Measurements from ENCODE around the gene GAB2.

The GAB2 gene

DNA sequence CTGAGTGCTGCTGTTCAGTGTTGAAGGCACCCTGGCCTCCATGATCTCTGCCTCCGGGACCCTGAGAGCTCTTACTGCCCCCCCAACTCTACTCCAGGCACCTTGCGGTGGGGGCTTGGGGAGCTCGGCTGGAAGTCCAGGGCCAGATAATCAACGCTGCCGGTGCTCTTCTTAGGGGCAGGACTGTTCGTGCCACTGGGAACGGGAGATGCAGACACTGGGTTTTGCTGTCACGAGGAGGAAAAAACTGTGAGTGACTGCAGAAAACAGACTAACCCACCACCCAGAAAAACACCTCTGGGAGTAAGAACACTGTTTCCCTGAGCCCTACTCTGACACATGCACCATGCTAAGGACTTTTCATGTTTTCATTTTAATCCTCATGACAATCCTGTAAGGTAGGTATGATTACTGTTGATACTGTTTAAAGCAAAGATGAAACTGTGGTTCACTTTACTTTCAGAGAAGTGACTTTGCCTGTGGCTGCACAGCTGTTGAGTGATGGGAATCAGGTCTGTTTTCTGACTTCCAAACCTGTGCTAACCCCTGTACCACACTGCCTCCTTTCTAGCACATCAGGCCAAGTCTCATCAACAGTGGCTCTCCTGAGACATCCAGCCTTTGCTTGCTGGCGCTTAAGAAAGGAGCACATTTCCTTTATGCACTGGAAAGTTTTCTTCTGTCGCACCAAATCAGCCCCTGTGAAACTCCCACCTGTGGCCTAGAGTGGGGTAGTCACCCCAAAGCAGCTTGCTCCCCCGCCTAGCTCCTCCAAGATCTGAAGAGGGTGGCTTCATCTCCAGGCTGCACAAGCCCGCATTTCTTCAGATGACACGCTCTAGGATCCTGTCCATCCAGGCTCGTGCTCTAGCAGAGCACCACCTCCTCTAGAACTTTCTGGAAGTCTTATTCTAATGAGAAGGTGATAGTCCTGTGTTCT lies 197.1 kb downstream of the GAB2 start:
- H3K4me3 ChIP-seq (ENCODE audit: low read depth, low read length), result no peak overlapping the region
- H3K9ac ChIP-seq, result no peak overlapping the region
- no peaks in the 10 kb centered on the region for H3K79me2 ChIP-seq
- H3K4me1 ChIP-seq, result no peaks in the 10 kb centered on the region
- no peak overlapping the region for H2AFZ ChIP-seq
- no peak for TF ChIP-seq CTCF (IDR thresholded peaks at IDR 0.05)
- H3K4me2 ChIP-seq (ENCODE audit: low read length), result no peak overlapping the region
- H3K9me3 ChIP-seq (ENCODE audit: control insufficient read depth, low read length), result no peaks in the 10 kb centered on the region
- no peaks in the 10 kb centered on the region for H3K36me3 ChIP-seq (ENCODE audit: control insufficient read depth, insufficient read depth, low read length)
- no peaks in the 10 kb centered on the region for H3K27me3 ChIP-seq (ENCODE audit: control insufficient read depth, insufficient read depth, low read length)
- H3K27ac ChIP-seq, result no peak overlapping the region

- H3K27me3 ChIP-seq (ENCODE audit: control insufficient read depth, insufficient read depth, low read length), result no peaks in the 10 kb centered on the region
- no peaks in the 10 kb centered on the region for H3K9me3 ChIP-seq (ENCODE audit: control insufficient read depth, low read length)
- H3K36me3 ChIP-seq (ENCODE audit: control insufficient read depth, insufficient read depth, low read length), result no peaks in the 10 kb centered on the region
- no peak overlapping the region for H3K4me3 ChIP-seq (ENCODE audit: low read depth, low read length)
- TF ChIP-seq CTCF (IDR thresholded peaks at IDR 0.05), result no peak
- H3K27ac ChIP-seq, result no peak overlapping the region
- H2AFZ ChIP-seq, result no peak overlapping the region
- no peaks in the 10 kb centered on the region for H3K79me2 ChIP-seq
- H3K4me1 ChIP-seq, result no peaks in the 10 kb centered on the region
- H3K9ac ChIP-seq, result no peak overlapping the region
- no peak overlapping the region for H3K4me2 ChIP-seq (ENCODE audit: low read length)
Observed at GRCh38 chr11:78219493-78220217, 198.0 kb downstream of the GAB2 start.

DNA sequence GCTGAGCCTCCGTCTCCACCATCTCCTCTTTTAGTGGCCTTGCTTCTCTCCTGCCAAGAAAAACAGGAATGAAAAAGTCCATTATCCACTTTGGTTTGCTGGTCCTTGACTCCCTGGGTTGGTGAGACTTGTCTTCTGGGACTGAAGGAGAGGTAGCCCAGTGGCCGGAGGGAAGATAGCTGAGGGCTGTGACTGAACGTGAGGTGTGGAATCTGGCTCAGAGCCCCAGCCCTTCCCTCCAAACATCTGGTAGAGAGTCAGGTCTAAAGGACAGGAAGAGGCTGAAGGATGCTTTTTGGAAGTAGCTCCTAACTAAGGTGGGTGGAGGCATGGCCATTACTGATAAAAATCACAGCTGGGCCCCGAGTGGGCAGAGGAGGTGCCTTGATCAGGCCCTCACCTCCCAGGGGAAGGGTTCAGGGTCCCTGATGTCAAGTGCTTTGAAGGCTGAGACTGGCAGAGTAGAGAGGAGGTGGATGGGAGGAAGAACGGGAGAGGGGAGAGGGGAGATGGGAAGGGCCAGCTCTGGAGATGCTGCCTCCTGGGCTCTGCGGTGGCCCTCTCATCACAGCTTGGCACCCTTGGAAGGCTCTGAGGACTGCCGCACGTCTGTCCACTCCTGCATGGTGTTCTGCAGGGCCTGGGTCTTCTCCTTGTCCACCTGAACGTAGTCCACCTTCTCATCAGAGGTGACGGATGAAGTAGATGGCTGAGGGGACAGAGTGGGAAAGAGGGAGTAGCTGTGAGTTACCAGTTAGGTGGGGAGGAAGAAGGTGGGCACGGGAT lies 198.7 kb downstream of the GAB2 start:
- no peak overlapping the region for H2AFZ ChIP-seq
- no peaks in the 10 kb centered on the region for H3K27me3 ChIP-seq (ENCODE audit: control insufficient read depth, insufficient read depth, low read length)
- H3K9ac ChIP-seq, result no peak overlapping the region
- H3K36me3 ChIP-seq (ENCODE audit: control insufficient read depth, insufficient read depth, low read length), result no peaks in the 10 kb centered on the region
- H3K79me2 ChIP-seq, result no peaks in the 10 kb centered on the region
- TF ChIP-seq CTCF (IDR thresholded peaks at IDR 0.05), result no peak
- H3K4me1 ChIP-seq, result no peaks in the 10 kb centered on the region
- H3K4me3 ChIP-seq (ENCODE audit: low read depth, low read length), result no peak overlapping the region
- H3K27ac ChIP-seq, result no peak overlapping the region
- no peak overlapping the region for H3K4me2 ChIP-seq (ENCODE audit: low read length)
- no peaks in the 10 kb centered on the region for H3K9me3 ChIP-seq (ENCODE audit: control insufficient read depth, low read length)

GRCh38 chr11:78217650-78218541 lies 199.7 kb downstream of the GAB2 start:
- H3K36me3 ChIP-seq (ENCODE audit: control insufficient read depth, insufficient read depth, low read length), result no peaks in the 10 kb centered on the region
- no peak overlapping the region for H3K4me3 ChIP-seq (ENCODE audit: low read depth, low read length)
- no peak overlapping the region for H3K27ac ChIP-seq
- no peak for TF ChIP-seq CTCF (IDR thresholded peaks at IDR 0.05)
- no peak overlapping the region for H3K4me2 ChIP-seq (ENCODE audit: low read length)
- H3K9ac ChIP-seq, result no peak overlapping the region
- H3K4me1 ChIP-seq, result no peaks in the 10 kb centered on the region
- no peak overlapping the region for H2AFZ ChIP-seq
- H3K27me3 ChIP-seq (ENCODE audit: control insufficient read depth, insufficient read depth, low read length), result no peaks in the 10 kb centered on the region
- no peaks in the 10 kb centered on the region for H3K9me3 ChIP-seq (ENCODE audit: control insufficient read depth, low read length)
- no peaks in the 10 kb centered on the region for H3K79me2 ChIP-seq
